CD4-positive, alpha-beta memory T cell (primary cell): ENCODE measurements around the gene OSMR. TPM values are rescaled to one million over a fixed set of nuclear protein-coding genes. Genes with fewer than 3 reads are reported as not detected.
"Not testable (repeated sequence)": the region's sequence is repeated elsewhere in the genome, so short reads cannot be mapped to it uniquely, and the experiment has no call there.

ENCODE experiments used
- CTCF ChIA-PET: fragments of 350-600 bp; sonication (Branson Sonifier 250); formaldehyde crosslinking; loops from one replicate; lab custom pipeline; 2021; ENCODE audit warnings: inconsistent platforms; ENCODE audit not compliant: partially characterized antibody; lab: Charles Lee
- POLR2A ChIA-PET: fragments of 350-600 bp; sonication (Branson Sonifier 250); formaldehyde crosslinking; loops from one replicate; lab custom pipeline; 2021; ENCODE audit not compliant: partially characterized antibody; lab: Charles Lee
- DNase-seq, 5 donors: peaks; one replicate each; pipeline versions ENCODE4 v3.0.0 to v3.0.0-alpha.2; 2020 to 2022; ENCODE audit warnings: mixed read lengths in 1 of 5
- H3K27ac ChIP-seq: one replicate; pipeline ENCODE4 v1.7.0; 2013; ENCODE audit warnings: low read depth, low read length
- H3K27me3 ChIP-seq: 2 replicates; pipeline ENCODE4 v1.7.0; 2013; ENCODE audit warnings: mild to moderate bottlenecking, low read length, moderate library complexity; ENCODE audit not compliant: insufficient read depth
- H3K36me3 ChIP-seq: 2 replicates; pipeline ENCODE4 v1.7.0; 2013; ENCODE audit warnings: mild to moderate bottlenecking, low read length, moderate library complexity; ENCODE audit not compliant: insufficient read depth
- H3K4me1 ChIP-seq: 2 replicates; pipeline ENCODE4 v1.7.0; 2013; ENCODE audit warnings: mild to moderate bottlenecking, low read length, moderate library complexity; ENCODE audit not compliant: insufficient read depth
- H3K4me3 ChIP-seq, 2 donors: one replicate each; pipeline ENCODE4 v1.7.0; 2013; ENCODE audit warnings: low read length in 2 of 2, mild to moderate bottlenecking in 1 of 2
- H3K9me3 ChIP-seq, 2 donors: one replicate each; pipeline ENCODE4 v1.7.0; 2013; ENCODE audit warnings: low read length in 2 of 2, control low read depth in 1 of 2; ENCODE audit not compliant: control insufficient read depth in 1 of 2
- H3K27ac Mint-ChIP-seq, 7 donors: one replicate each; pipeline ENCODE4 v1.8.0; 2020 to 2021; ENCODE audit warnings: mixed read lengths in 7 of 7, mild to moderate bottlenecking in 6 of 7, inconsistent platforms in 3 of 7, moderate library complexity in 3 of 7
- H3K27me3 Mint-ChIP-seq, 2 donors: one replicate each; pipeline ENCODE4 v1.8.0; 2020 to 2021; ENCODE audit warnings: mixed read lengths in 2 of 2
- H3K36me3 Mint-ChIP-seq, 2 donors: one replicate each; pipeline ENCODE4 v1.8.0; 2020 to 2021; ENCODE audit warnings: mixed read lengths in 2 of 2, inconsistent platforms in 1 of 2, mild to moderate bottlenecking in 1 of 2
- H3K4me1 Mint-ChIP-seq, 4 donors: one replicate each; pipeline ENCODE4 v1.8.0; 2020 to 2021; ENCODE audit warnings: mixed read lengths in 4 of 4, mild to moderate bottlenecking in 1 of 4
- H3K4me3 Mint-ChIP-seq, 8 donors: one replicate each; pipeline ENCODE4 v1.8.0; 2020 to 2021; ENCODE audit warnings: mixed read lengths in 8 of 8, mild to moderate bottlenecking in 7 of 8, moderate library complexity in 6 of 8, inconsistent platforms in 3 of 8
- H3K9me3 Mint-ChIP-seq, 8 donors: one replicate each; pipeline ENCODE4 v1.8.0; 2020 to 2021; ENCODE audit warnings: mixed read lengths in 8 of 8, mild to moderate bottlenecking in 5 of 8, inconsistent platforms in 3 of 8, moderate library complexity in 1 of 8
- intact Hi-C: fragments of 100-400 bp; cut with micrococcal nuclease; formaldehyde crosslinking; loops from one replicate; pipeline ENCODE4 v1.15.1; 2023
- polyA plus RNA-seq, 2 donors: library from polyadenylated mRNA; unstranded; fragments of 300-500 nt; fragmentation: Illumina TruSeq; gene quantifications; one replicate each; pipeline ENCODE4 v1.2.3, GENCODE V29; 2021
- total RNA-seq, 2 experiments: library from RNA; stranded (reverse); gene quantifications; one replicate each; pipeline ENCODE4 v1.2.3, GENCODE V29; 2021

OSMR gene
- total and polyA plus RNA-seq, 4 experiments from 2014 or later: 0.37 TPM; not detected in 3

GRCh38 chr5:38861986-38862770 is 16.4 kb downstream of the OSMR start:
- H3K36me3 Mint-ChIP-seq, H3K4me3 Mint-ChIP-seq, intact Hi-C loops, DNase-seq, H3K4me1 ChIP-seq, H3K36me3 ChIP-seq, H3K9me3 ChIP-seq, POLR2A ChIA-PET, H3K27ac ChIP-seq, H3K4me1 Mint-ChIP-seq, H3K27ac Mint-ChIP-seq, H3K27me3 ChIP-seq, H3K4me3 ChIP-seq, CTCF ChIA-PET: not testable (repeated sequence)
- Mint-ChIP-seq H3K9me3 (peaks cover 0 to 46% (median 19%) of the 10 kb centered on the region in 8 donors), H3K27me3 (peaks cover 6 to 13% of the 10 kb centered on the region in 2 donors)

- no peaks in the 10 kb centered on the region for H3K9me3 ChIP-seq
- ChIA-PET POLR2A (no interaction called here), CTCF (no interaction called here)
- Mint-ChIP-seq H3K27ac (no peak overlapping the region), H3K9me3 (peaks cover 0 to 38% (median 18%) of the 10 kb centered on the region in 8 donors), H3K4me3 (no peak overlapping the region), H3K4me1 (no peaks in the 10 kb centered on the region), H3K36me3 (no peaks in the 10 kb centered on the region), H3K27me3 (peaks cover 11 to 14% of the 10 kb centered on the region in 2 donors)
- H3K36me3 ChIP-seq: no peaks in the 10 kb centered on the region
- H3K27ac ChIP-seq: no peak overlapping the region
- H3K4me3 ChIP-seq: no peak overlapping the region
- no peaks in the 10 kb centered on the region for H3K4me1 ChIP-seq
- H3K27me3 ChIP-seq: no peaks in the 10 kb centered on the region
- intact Hi-C loops: no loop called here
- DNase-seq: no peak
These were observed 20.7 kb downstream of the OSMR start for GRCh38 chr5:38866362-38867031.

GRCh38 chr5:38867032-38867398 is 21.2 kb downstream of the OSMR start:
- Mint-ChIP-seq H3K36me3 (no peaks in the 10 kb centered on the region), H3K27ac (no peak overlapping the region), H3K4me1 (no peaks in the 10 kb centered on the region), H3K27me3 (peaks cover 11 to 14% of the 10 kb centered on the region in 2 donors), H3K9me3 (peaks cover 0 to 38% (median 18%) of the 10 kb centered on the region in 8 donors), H3K4me3 (no peak overlapping the region)
- no peak overlapping the region for H3K27ac ChIP-seq
- no peak for DNase-seq
- H3K4me3 ChIP-seq: no peak overlapping the region
- no peaks in the 10 kb centered on the region for H3K9me3 ChIP-seq
- CTCF ChIA-PET: no interaction called here
- no peaks in the 10 kb centered on the region for H3K27me3 ChIP-seq
- no peaks in the 10 kb centered on the region for H3K36me3 ChIP-seq
- intact Hi-C loops: no loop called here
- H3K4me1 ChIP-seq: no peaks in the 10 kb centered on the region
- POLR2A ChIA-PET: no interaction called here

- Mint-ChIP-seq H3K9me3 (peaks cover 0 to 38% (median 18%) of the 10 kb centered on the region in 8 donors), H3K4me3 (no peak overlapping the region), H3K4me1 (no peaks in the 10 kb centered on the region), H3K27me3 (peaks cover 15 to 17% of the 10 kb centered on the region in 2 donors), H3K27ac (no peak overlapping the region), H3K36me3 (no peaks in the 10 kb centered on the region)
- ChIA-PET CTCF (no interaction called here), POLR2A (no interaction called here)
- Histone ChIP-seq H3K4me3 (no peak overlapping the region), H3K4me1 (no peaks in the 10 kb centered on the region), H3K36me3 (no peaks in the 10 kb centered on the region), H3K27me3 (no peaks in the 10 kb centered on the region), H3K27ac (no peak overlapping the region), H3K9me3 (no peaks in the 10 kb centered on the region)
- DNase-seq: no peak
- intact Hi-C loops: no loop called here
These were observed 21.6 kb downstream of the OSMR start for GRCh38 chr5:38867416-38867815.

- peaks cover 0 to 14% (median 8%) of the 10 kb centered on the region in 8 donors for H3K9me3 Mint-ChIP-seq
- no peaks in the 10 kb centered on the region for H3K36me3 Mint-ChIP-seq
- no peaks in the 10 kb centered on the region for H3K9me3 ChIP-seq
- no peak overlapping the region for H3K4me3 Mint-ChIP-seq
- H3K4me1 ChIP-seq: no peaks in the 10 kb centered on the region
- H3K27ac Mint-ChIP-seq: no peak overlapping the region
- no peak overlapping the region for H3K27ac ChIP-seq
- ChIA-PET CTCF (no interaction called here), POLR2A (no interaction called here)
- DNase-seq: no peak
- no peak overlapping the region for H3K4me3 ChIP-seq
- no peaks in the 10 kb centered on the region for H3K27me3 ChIP-seq
- intact Hi-C loops: no loop called here
- H3K36me3 ChIP-seq: no peaks in the 10 kb centered on the region
- peaks cover 30 to 33% of the 10 kb centered on the region in 2 donors for H3K27me3 Mint-ChIP-seq
- no peaks in the 10 kb centered on the region for H3K4me1 Mint-ChIP-seq
These were observed 24.8 kb downstream of the OSMR start for GRCh38 chr5:38870595-38870994.

GRCh38 chr5:38871058-38871605 is 25.3 kb downstream of the OSMR start:
- Histone ChIP-seq H3K27ac (no peak overlapping the region), H3K4me3 (no peak overlapping the region), H3K36me3 (no peaks in the 10 kb centered on the region), H3K4me1 (no peaks in the 10 kb centered on the region), H3K27me3 (no peaks in the 10 kb centered on the region), H3K9me3 (no peaks in the 10 kb centered on the region)
- no peak for DNase-seq
- no peak overlapping the region for H3K4me3 Mint-ChIP-seq
- H3K36me3 Mint-ChIP-seq: no peaks in the 10 kb centered on the region
- no peak overlapping the region for H3K27ac Mint-ChIP-seq
- CTCF ChIA-PET: no interaction called here
- POLR2A ChIA-PET: no interaction called here
- H3K9me3 Mint-ChIP-seq: peaks cover 0 to 14% (median 6%) of the 10 kb centered on the region in 8 donors
- H3K4me1 Mint-ChIP-seq: no peaks in the 10 kb centered on the region
- peaks cover 33 to 34% of the 10 kb centered on the region in 2 donors for H3K27me3 Mint-ChIP-seq
- intact Hi-C loops: no loop called here

- CTCF ChIA-PET: no interaction called here
- Histone ChIP-seq H3K4me1 (no peaks in the 10 kb centered on the region), H3K27ac (no peak overlapping the region), H3K9me3 (no peaks in the 10 kb centered on the region), H3K27me3 (no peaks in the 10 kb centered on the region), H3K36me3 (no peaks in the 10 kb centered on the region), H3K4me3 (no peak overlapping the region)
- DNase-seq: no peak
- peaks cover 0 to 8% (median 5%) of the 10 kb centered on the region in 8 donors for H3K9me3 Mint-ChIP-seq
- no peak overlapping the region for H3K4me3 Mint-ChIP-seq
- no peak overlapping the region for H3K27ac Mint-ChIP-seq
- peaks cover 36 to 38% of the 10 kb centered on the region in 2 donors for H3K27me3 Mint-ChIP-seq
- POLR2A ChIA-PET: no interaction called here
- no peaks in the 10 kb centered on the region for H3K4me1 Mint-ChIP-seq
- intact Hi-C loops: no loop called here
- no peaks in the 10 kb centered on the region for H3K36me3 Mint-ChIP-seq
These were observed 26.2 kb downstream of the OSMR start for GRCh38 chr5:38871790-38872551.
